Pancreas (tissue), 10 donors: Measurements from ENCODE around the gene KLC4. TPM values are rescaled to one million over a fixed set of nuclear protein-coding genes. Genes with fewer than 3 reads are reported as not detected.
A peak's percentile ranks its signal among the peaks of the same experiment; 100 is the strongest.

Source experiments
- ATAC-seq, 4 donors: fragments of 200-7000 bp; cut with Tn5 transposase; one replicate each; pipeline versions ENCODE4 v1.8.0 to v1.9.1; 2020; ENCODE audit warnings: mild to moderate bottlenecking in 4 of 4, moderate library complexity in 4 of 4
- DNase-seq, 6 donors: peaks; one replicate each; pipeline ENCODE4 v3.0.0-alpha.2; 2020
- FAIRE-seq: peaks from 2 replicates; lab custom pipeline; 2012; peaks lifted over from hg19 to GRCh38; lab: Jason Lieb, UNC
- H3K27ac ChIP-seq, 4 donors: fragments of 200-600 bp; sonication (generic); 1 replicate in 3 of 4; 2 replicates in 1 of 4; pipeline versions ENCODE4 v1.5.0 to v1.8.0; 2020
- H3K27me3 ChIP-seq, 4 donors: fragments of 200-600 bp; one replicate each; pipeline ENCODE4 v1.8.0; 2021
- H3K36me3 ChIP-seq, 3 donors: fragments of 200-600 bp; sonication (generic) in 1 of 3; one replicate each; pipeline versions ENCODE4 v1.5.0 to v1.8.0; 2020 to 2021
- H3K4me1 ChIP-seq, 3 donors: fragments of 200-600 bp; one replicate each; pipeline ENCODE4 v1.8.0; 2021
- H3K4me3 ChIP-seq, 4 donors: fragments of 200-600 bp; sonication (generic) in 2 of 4; one replicate each; pipeline versions ENCODE4 v1.5.0 to v1.8.0; 2020 to 2021
- H3K9me3 ChIP-seq, 4 donors: fragments of 200-600 bp; one replicate each; pipeline ENCODE4 v1.8.0; 2021
- WGBS, 2 donors: extraction: QIAGEN DNeasy Blood & Tissue Kit; methylation state at CpG; one replicate each; pipeline ENCODE4 v1.1.7; 2013; 5-methylcytosine and 5-hydroxymethylcytosine counted together
- intact Hi-C, 3 donors: fragments of 100-400 bp; cut with DNase I; formaldehyde crosslinking; loops; one replicate each; pipeline versions ENCODE4 v1.11.1 to v1.14.2; 2022
- polyA plus RNA-seq, 2 donors: library from polyadenylated mRNA; stranded (reverse); fragments of 200-250 nt; gene quantifications; one replicate each; pipeline ENCODE4 v1.2.3, GENCODE V29; 2013
- total RNA-seq, 6 donors: library from RNA; stranded (reverse); fragmentation: NEBNext Ultra II Directional in 4 of 6; extraction: Animal tissue kit (Norgen Biotek cat#: 25700) in 4 of 6; gene quantifications; one replicate each; pipeline versions ENCODE4 v1.2.1 to v1.2.4, GENCODE V29; 2021 to 2023
- TF ChIP-seq, protein P1 (sequence below), 4 donors: fragments of 200-600 bp; sonication (generic) in 3 of 4; IDR thresholded peaks; one replicate each; pipeline versions ENCODE4 v1.5.0 to v1.8.0; 2021; ENCODE audit warnings: antibody characterized with exemption in 4 of 4
- donor health status: healthy with polysubstance abuse.
- donor health status: DM: no; HTN: no; CAD: no; lungs with moderate emphysema.
- donor health status: DM: no; HTN: no; CAD: no.
- donor health status: control.
- donor health status: control.
- donor health status: Bipolar disorder and iron deficiency.
- donor health status: DM: yes; HTN: yes; CAD: no.
- donor health status: DM: no; HTN: no; CAD: no.
- donor health status: DM: no; HTN: no; CAD: no.
- donor health status: DM: yes; HTN: yes; CAD: no.

KLC4 gene
- total and polyA plus RNA-seq, 8 donors = 11.3 to 46.1 (median 16.4) TPM

DNA sequence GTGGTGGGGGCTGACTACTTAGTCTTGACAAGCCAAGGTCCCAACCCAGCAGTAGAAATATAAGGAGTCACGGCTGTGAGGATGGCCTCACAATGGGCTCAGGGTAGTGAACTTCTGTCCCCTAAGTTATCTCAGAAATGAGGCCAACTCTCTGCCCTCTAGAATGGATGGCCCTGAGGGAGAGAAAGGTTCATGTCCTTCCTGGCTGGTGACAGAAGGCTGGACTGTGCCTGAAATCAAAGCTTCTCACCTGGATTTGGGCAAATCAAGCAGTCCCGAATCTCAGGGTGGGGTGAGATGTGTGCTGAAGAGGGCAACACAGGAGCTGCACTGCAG lies 25.3 kb upstream of the KLC4 start:
- Histone ChIP-seq H3K27ac (no peak overlapping the region), H3K9me3 (no peaks in the 10 kb centered on the region), H3K27me3 (no peaks in the 10 kb centered on the region), H3K36me3 (peaks cover 0 to 44% (median 16%) of the 10 kb centered on the region in 3 donors), H3K4me1 (no peaks in the 10 kb centered on the region), H3K4me3 (no peak overlapping the region)
- intact Hi-C loops = no loop called here
- WGBS, 2 donors = 85 to 88% methylated on average over 2 of the region's 2 CpGs
- TF ChIP-seq, protein P1, sequence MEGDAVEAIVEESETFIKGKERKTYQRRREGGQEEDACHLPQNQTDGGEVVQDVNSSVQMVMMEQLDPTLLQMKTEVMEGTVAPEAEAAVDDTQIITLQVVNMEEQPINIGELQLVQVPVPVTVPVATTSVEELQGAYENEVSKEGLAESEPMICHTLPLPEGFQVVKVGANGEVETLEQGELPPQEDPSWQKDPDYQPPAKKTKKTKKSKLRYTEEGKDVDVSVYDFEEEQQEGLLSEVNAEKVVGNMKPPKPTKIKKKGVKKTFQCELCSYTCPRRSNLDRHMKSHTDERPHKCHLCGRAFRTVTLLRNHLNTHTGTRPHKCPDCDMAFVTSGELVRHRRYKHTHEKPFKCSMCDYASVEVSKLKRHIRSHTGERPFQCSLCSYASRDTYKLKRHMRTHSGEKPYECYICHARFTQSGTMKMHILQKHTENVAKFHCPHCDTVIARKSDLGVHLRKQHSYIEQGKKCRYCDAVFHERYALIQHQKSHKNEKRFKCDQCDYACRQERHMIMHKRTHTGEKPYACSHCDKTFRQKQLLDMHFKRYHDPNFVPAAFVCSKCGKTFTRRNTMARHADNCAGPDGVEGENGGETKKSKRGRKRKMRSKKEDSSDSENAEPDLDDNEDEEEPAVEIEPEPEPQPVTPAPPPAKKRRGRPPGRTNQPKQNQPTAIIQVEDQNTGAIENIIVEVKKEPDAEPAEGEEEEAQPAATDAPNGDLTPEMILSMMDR (IDR thresholded peaks at IDR 0.05) = no peak
- FAIRE-seq (no peak), DNase-seq (no peak), ATAC-seq (no peak)

DNA sequence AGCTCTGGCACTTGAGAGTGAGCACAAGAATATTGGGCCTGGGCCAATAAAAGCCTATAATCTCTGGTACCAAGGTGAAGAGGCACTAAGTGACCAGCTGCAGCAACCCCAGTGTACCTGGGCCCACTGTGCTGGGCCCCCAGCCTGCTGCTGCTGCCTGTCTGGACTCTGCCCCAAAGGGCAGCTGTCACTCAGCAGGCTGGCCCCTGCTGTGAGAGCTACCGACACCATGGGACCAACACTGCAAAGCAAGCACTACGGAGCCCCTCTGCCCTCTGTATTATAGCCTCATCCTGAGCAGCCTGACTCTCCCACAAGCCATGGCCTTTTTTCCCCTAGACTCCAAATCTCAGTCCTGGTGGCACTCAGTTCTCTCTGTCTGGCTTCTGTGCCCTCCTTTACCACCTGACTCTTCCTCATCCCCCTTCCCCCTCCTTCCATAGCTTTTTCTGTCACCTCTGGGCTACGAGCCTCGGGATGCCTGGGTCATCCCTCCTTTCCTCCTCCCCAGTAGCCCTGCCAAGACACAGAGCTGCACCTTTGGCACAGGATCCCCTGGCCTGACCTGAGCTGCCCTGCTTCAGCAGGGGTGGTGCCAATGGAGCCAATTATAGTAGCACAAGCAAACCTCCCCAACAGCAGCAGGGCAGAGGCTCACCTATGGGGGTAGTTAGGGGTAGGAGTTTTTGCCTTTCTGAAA lies 23.8 kb upstream of the KLC4 start:
- Histone ChIP-seq H3K36me3 (peaks cover 0 to 37% (median 14%) of the 10 kb centered on the region in 3 donors), H3K4me1 (no peaks in the 10 kb centered on the region), H3K27ac (no peak overlapping the region), H3K27me3 (no peaks in the 10 kb centered on the region), H3K9me3 (no peaks in the 10 kb centered on the region), H3K4me3 (no peak overlapping the region)
- ATAC-seq (peak in 1 of 4 donors; percentile 19), DNase-seq (no peak), FAIRE-seq (no peak)
- WGBS, 2 donors = 68 to 80% methylated on average over 4 of the region's 4 CpGs
- intact Hi-C loops = no loop called here
- TF ChIP-seq, protein P1 (IDR thresholded peaks at IDR 0.05) = no peak

DNA sequence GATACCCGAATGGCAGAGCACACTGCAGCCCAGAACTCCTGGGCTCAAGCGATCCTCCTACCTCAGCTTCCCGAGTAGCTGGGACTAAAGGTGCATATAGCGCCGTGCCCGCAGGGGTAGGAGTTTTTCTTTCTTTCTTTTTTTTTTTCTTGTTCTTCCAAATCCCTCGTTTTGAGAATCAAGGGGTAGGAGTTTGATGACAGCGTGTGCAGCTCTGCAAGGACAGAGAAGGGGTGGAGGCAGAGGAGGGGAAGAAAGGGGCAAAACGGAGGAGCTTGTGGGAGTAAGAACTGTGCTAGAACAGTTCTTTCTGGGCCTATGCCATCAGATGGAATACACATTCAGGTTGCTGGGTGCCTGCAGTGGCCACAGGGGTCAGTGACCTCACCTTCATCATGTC lies 22.7 kb upstream of the KLC4 start:
- no peaks in the 10 kb centered on the region for H3K27me3 ChIP-seq
- WGBS, 2 donors = 90 to 93% methylated on average over 9 of the region's 9 CpGs
- H3K27ac ChIP-seq = no peak overlapping the region
- intact Hi-C loops = no loop called here
- peaks cover 0 to 42% (median 14%) of the 10 kb centered on the region in 3 donors for H3K36me3 ChIP-seq
- H3K9me3 ChIP-seq = no peaks in the 10 kb centered on the region
- FAIRE-seq (no peak), DNase-seq (peak in 1 of 6 donors; percentile 5), ATAC-seq (no peak)
- no peaks in the 10 kb centered on the region for H3K4me1 ChIP-seq
- H3K4me3 ChIP-seq = no peak overlapping the region
- TF ChIP-seq, protein P1 (IDR thresholded peaks at IDR 0.05) = no peak

DNA sequence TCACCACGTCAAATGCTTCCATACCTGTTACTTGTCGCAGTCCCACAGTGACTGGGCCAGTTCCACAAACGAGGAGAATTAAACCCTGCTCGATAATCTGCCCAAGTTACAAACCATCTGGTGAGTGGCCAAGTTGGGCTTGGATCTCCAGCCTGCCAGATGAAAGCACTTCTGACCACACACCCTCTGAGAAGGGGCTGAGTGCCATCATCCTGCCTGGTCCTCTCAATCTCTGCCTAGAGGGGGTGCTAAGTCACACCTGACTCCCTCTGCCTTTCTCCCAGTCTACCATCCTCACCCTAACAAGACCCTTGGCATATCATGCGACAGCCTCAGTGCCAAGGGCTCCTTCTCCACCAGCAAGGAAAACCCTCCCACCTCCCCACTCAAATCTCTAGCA lies 22.2 kb upstream of the KLC4 start:
- no peak overlapping the region for H3K27ac ChIP-seq
- no peaks in the 10 kb centered on the region for H3K27me3 ChIP-seq
- no peaks in the 10 kb centered on the region for H3K9me3 ChIP-seq
- WGBS, 2 donors = 85 to 87% methylated on average over 5 of the region's 5 CpGs
- peaks cover 0 to 42% (median 14%) of the 10 kb centered on the region in 3 donors for H3K36me3 ChIP-seq
- no peaks in the 10 kb centered on the region for H3K4me1 ChIP-seq
- TF ChIP-seq, protein P1 (IDR thresholded peaks at IDR 0.05) = no peak
- no peak for FAIRE-seq
- DNase-seq = peak in 1 of 6 donors; percentile 2
- H3K4me3 ChIP-seq = no peak overlapping the region
- intact Hi-C loops = no loop called here
- ATAC-seq = no peak

DNA sequence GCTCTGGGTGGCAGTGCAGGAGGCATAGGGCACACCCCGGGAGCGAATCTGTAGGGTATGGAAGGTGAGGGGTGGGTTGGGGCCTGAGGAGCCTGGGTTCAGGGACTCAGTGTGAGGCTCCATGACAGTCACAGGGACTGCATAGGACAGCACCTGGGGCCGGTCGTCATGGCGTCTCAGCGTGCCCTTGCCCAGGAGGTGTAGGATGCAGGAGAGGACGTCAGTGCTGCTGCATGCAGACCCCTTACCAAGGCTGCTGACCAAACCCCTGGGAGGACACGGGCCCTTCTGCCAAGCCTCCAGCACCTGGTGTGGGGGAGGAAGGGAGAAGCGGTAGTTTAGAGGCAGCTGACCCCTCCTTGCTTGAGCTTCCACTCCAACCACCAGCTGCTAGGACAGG lies 21.7 kb upstream of the KLC4 start:
- intact Hi-C loops = no loop called here
- Histone ChIP-seq H3K27me3 (no peaks in the 10 kb centered on the region), H3K4me3 (no peak overlapping the region), H3K36me3 (peaks cover 0 to 42% (median 14%) of the 10 kb centered on the region in 3 donors), H3K4me1 (no peaks in the 10 kb centered on the region), H3K27ac (no peak overlapping the region), H3K9me3 (no peaks in the 10 kb centered on the region)
- 89 to 91% methylated on average over 9 of the region's 9 CpGs for WGBS, 2 donors
- DNase-seq (peak in 1 of 6 donors; percentile 47), FAIRE-seq (no peak), ATAC-seq (no peak)
- TF ChIP-seq, protein P1 (IDR thresholded peaks at IDR 0.05) = no peak
